Adipocyte (in vitro differentiated cells): ENCODE data around the gene GADD45G.

Experiments
- DNase-seq: peaks from one replicate; pipeline ENCODE4 v3.0.0-alpha.2; 2015; ENCODE audit warnings: low read depth
- H3K27me3 ChIP-seq: replicated peaks from 2 replicates; pipeline ENCODE4 v1.7.0; 2013; ENCODE audit warnings: mild to moderate bottlenecking, low read length, moderate library complexity; ENCODE audit not compliant: control insufficient read depth, insufficient read depth
- H3K36me3 ChIP-seq: 2 replicates; pipeline ENCODE4 v1.7.0; 2013; ENCODE audit warnings: low read length, mild to moderate bottlenecking, moderate library complexity; ENCODE audit not compliant: control insufficient read depth, insufficient read depth, severe bottlenecking
- H3K4me1 ChIP-seq: 2 replicates; pipeline ENCODE4 v1.7.0; 2013; ENCODE audit warnings: mild to moderate bottlenecking, low read length, moderate library complexity; ENCODE audit not compliant: control insufficient read depth, insufficient read depth
- H3K4me3 ChIP-seq: 2 replicates; pipeline ENCODE4 v1.7.0; 2013; ENCODE audit warnings: mild to moderate bottlenecking, low read length, moderate library complexity
- H3K9ac ChIP-seq: 2 replicates; pipeline ENCODE4 v1.7.0; 2013; ENCODE audit warnings: mild to moderate bottlenecking, low read length, moderate library complexity
- H3K9me3 ChIP-seq: 2 replicates; pipeline ENCODE4 v1.7.0; 2013; ENCODE audit warnings: mild to moderate bottlenecking, low read length, moderate library complexity; ENCODE audit not compliant: control insufficient read depth

Gene GADD45G

DNA sequence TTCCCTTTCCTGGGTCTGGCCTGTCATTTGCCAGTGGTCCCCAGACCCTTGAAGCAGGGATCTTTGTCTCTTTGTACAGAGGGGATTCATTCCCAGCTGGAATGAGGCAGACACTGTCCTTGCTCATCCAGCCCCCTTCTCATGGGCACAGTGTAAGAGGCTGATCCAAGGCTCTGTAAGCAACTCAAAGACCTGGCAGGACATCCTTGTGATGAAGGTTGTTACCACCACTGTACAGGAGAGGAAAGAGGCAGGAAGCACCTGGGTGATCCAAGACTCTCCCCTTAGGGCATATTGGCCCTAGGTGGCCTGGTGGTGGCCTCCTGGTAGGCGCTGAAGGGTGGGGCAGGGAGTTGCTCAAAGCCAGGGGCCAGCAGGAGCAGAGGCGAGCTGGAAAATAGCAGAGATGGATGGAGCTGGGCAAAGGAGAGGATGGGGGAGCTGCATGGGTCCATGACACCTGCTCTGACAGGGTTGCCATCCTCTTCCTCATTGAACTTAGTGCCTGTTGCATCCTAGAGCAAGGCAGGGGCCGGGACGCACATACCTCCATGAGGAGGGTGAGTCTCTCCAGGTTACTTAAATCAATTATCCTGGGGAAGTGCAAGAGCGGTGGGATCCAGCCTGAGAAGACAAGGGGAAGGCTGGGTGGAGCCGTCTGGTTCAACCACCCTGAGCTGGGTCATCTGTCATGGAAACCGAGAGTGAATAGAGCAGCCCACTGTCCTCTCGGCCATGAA is 9.8 kb upstream of the GADD45G start:
- Histone ChIP-seq H3K4me1 (no peaks in the 10 kb centered on the region), H3K27me3 (peaks cover 30% of the 10 kb centered on the region), H3K36me3 (no peaks in the 10 kb centered on the region), H3K9me3 (no peaks in the 10 kb centered on the region), H3K9ac (no peak overlapping the region), H3K4me3 (no peak overlapping the region)
- no peak for DNase-seq

GRCh38 chr9:89595646-89596045 is 9.2 kb upstream of the GADD45G start:
- Histone ChIP-seq H3K36me3 (no peaks in the 10 kb centered on the region), H3K4me1 (no peaks in the 10 kb centered on the region), H3K27me3 (peaks cover 37% of the 10 kb centered on the region), H3K4me3 (no peak overlapping the region), H3K9me3 (no peaks in the 10 kb centered on the region), H3K9ac (no peak overlapping the region)
- DNase-seq, result no peak

DNA sequence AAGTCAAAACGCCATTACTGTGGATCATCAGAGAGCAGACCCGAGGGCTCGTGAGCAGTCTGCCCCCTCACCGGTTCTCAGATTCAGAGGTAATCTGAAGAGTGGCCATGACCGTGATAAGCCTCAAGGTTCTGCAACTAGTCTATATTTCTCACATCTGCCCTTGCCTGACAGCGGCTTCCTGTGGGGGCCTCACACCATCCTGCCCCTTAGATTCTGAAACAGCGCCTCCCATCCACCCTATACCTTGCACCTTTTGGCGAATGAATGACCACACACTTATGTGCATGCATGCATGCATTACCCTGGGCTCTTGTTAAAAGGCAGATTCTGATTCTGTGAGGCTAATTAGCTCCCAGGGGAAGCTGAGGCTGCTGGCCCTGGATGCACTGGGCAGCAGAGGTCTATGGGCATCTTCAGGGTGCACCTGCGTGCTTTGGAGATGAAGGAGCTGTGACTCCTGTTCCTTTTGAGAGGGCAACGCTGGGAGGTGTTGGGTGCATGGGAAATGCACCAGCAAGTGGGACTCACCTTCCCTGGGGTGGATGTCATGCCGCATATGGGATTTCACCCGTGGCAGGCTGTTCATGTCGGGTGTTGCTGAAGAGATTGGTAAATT is 7.8 kb upstream of the GADD45G start:
- no peaks in the 10 kb centered on the region for H3K9me3 ChIP-seq
- no peak overlapping the region for H3K9ac ChIP-seq
- no peak for DNase-seq
- peaks cover 39% of the 10 kb centered on the region for H3K27me3 ChIP-seq
- H3K4me1 ChIP-seq, result no peaks in the 10 kb centered on the region
- no peaks in the 10 kb centered on the region for H3K36me3 ChIP-seq
- no peak overlapping the region for H3K4me3 ChIP-seq

- peak; percentile 77 for DNase-seq
- H3K4me1 ChIP-seq, result no peaks in the 10 kb centered on the region
- H3K9me3 ChIP-seq, result no peaks in the 10 kb centered on the region
- H3K9ac ChIP-seq, result no peak overlapping the region
- H3K4me3 ChIP-seq, result no peak overlapping the region
- H3K36me3 ChIP-seq, result no peaks in the 10 kb centered on the region
- peaks cover 31% of the 10 kb centered on the region for H3K27me3 ChIP-seq
Observed at GRCh38 chr9:89597711-89598362, 7.0 kb upstream of the GADD45G start.

- Histone ChIP-seq H3K36me3 (no peaks in the 10 kb centered on the region), H3K4me1 (peaks cover 3% of the 10 kb centered on the region), H3K9me3 (no peaks in the 10 kb centered on the region), H3K4me3 (no peak overlapping the region), H3K27me3 (peaks cover 31% of the 10 kb centered on the region), H3K9ac (no peak overlapping the region)
- no peak for DNase-seq
Observed at GRCh38 chr9:89598363-89598713, 6.5 kb upstream of the GADD45G start.

GRCh38 chr9:89598926-89599325 is 5.9 kb upstream of the GADD45G start:
- Histone ChIP-seq H3K36me3 (no peaks in the 10 kb centered on the region), H3K9ac (no peak overlapping the region), H3K4me1 (peaks cover 9% of the 10 kb centered on the region), H3K4me3 (no peak overlapping the region), H3K9me3 (no peaks in the 10 kb centered on the region), H3K27me3 (peaks cover 31% of the 10 kb centered on the region)
- no peak for DNase-seq

- Histone ChIP-seq H3K4me1 (peaks cover 14% of the 10 kb centered on the region), H3K27me3 (peaks cover 21% of the 10 kb centered on the region), H3K9ac (no peak overlapping the region), H3K9me3 (no peaks in the 10 kb centered on the region), H3K4me3 (no peak overlapping the region), H3K36me3 (no peaks in the 10 kb centered on the region)
- DNase-seq, result no peak
Observed at GRCh38 chr9:89600831-89601230, 4.0 kb upstream of the GADD45G start.

DNA sequence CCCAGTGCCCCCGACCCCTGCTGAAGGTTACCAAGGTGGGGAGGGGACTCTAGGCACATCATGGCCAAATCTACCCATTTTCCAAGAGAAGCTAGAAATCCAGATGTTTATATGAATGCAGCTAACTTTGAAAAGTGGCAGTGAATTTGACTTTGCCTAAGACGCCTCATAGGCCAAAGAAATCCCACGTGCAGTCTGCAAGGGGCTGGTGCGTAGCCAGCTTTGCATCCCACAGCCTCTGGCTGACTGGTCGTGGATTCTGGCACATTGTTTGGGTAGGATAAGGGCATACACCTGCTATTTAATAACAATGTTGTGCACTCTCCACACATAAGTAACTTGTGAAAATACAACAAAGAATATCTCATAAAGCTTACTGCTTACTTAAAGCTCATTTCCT is 3.5 kb upstream of the GADD45G start:
- DNase-seq, result no peak
- Histone ChIP-seq H3K9me3 (no peaks in the 10 kb centered on the region), H3K27me3 (peaks cover 21% of the 10 kb centered on the region), H3K4me3 (no peak overlapping the region), H3K4me1 (peaks cover 16% of the 10 kb centered on the region), H3K9ac (no peak overlapping the region), H3K36me3 (no peaks in the 10 kb centered on the region)

DNA sequence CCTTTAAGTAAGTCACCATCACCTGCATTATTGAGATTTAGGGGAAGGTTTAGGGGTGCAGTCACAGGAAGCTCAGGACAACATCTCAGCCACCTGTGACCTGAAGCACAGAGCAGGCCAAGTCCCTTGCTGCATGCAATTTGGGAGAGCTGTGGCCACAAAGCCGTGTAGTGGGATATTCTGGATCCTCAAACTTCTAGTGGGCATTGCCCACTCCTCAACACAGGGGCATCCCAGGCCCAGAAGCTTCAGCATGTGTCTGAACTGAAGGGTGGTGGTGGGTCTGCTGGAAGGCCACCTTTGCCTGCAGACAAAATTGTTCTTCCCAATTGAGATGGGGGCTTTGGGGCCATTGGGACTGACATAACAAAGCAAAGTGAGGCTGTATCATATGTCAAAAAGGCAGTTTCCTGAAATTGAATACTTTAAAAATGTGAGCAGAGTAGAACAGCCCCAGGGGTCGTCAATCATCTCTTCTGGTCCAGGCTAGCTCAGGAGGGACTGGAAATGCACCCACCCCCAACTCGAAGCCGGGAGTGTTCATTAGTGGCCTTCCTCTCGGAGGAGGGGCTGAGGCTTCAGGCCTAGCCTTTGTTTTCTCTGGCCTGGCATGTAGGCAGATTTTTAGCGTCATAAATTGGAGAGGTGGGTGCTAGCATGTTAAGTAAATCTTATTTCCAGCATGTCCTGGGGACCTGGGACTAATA is 2.8 kb upstream of the GADD45G start:
- DNase-seq, result no peak
- Histone ChIP-seq H3K36me3 (no peaks in the 10 kb centered on the region), H3K9me3 (no peaks in the 10 kb centered on the region), H3K27me3 (peaks cover 21% of the 10 kb centered on the region), H3K9ac (no peak overlapping the region), H3K4me1 (peaks cover 22% of the 10 kb centered on the region), H3K4me3 (no peak overlapping the region)

- Histone ChIP-seq H3K9me3 (no peaks in the 10 kb centered on the region), H3K4me1 (peaks cover 22% of the 10 kb centered on the region), H3K36me3 (no peaks in the 10 kb centered on the region), H3K4me3 (peak overlapping the region; percentile 84), H3K27me3 (peaks cover 21% of the 10 kb centered on the region), H3K9ac (peak overlapping the region; percentile 47)
- peak; percentile 86 for DNase-seq
Observed at GRCh38 chr9:89602978-89603766, 1.6 kb upstream of the GADD45G start.
